GM19239 (cell line): Measurements from ENCODE around the gene HOTAIR.

ENCODE experiments used
- DNase-seq: peaks from one replicate; pipeline ENCODE4 v3.0.0; 2011; ENCODE audit warnings: low spot score; ENCODE audit not compliant: insufficient read length
- FAIRE-seq: peaks from 2 replicates; lab custom pipeline; 2011; peaks lifted over from hg19 to GRCh38; lab: Jason Lieb, UNC

The HOTAIR gene

GRCh38 chr12:53951577-53952334 lies 23.0 kb downstream of the HOTAIR start:
- DNase-seq = no peak
- FAIRE-seq = no peak

- DNase-seq (no peak), FAIRE-seq (no peak)
Measured at GRCh38 chr12:53950789-53951576, 23.8 kb downstream of the HOTAIR start.

GRCh38 chr12:53950437-53950773 lies 24.3 kb downstream of the HOTAIR start:
- DNase-seq = no peak
- no peak for FAIRE-seq

- no peak for FAIRE-seq
- no peak for DNase-seq
Measured at GRCh38 chr12:53949631-53950436, 24.9 kb downstream of the HOTAIR start.

GRCh38 chr12:53948650-53949593 lies 25.8 kb downstream of the HOTAIR start:
- FAIRE-seq = no peak
- no peak for DNase-seq

GRCh38 chr12:53947743-53948142 lies 27.0 kb downstream of the HOTAIR start:
- FAIRE-seq (no peak), DNase-seq (no peak)

GRCh38 chr12:53944907-53945847 lies 29.6 kb downstream of the HOTAIR start:
- FAIRE-seq (no peak), DNase-seq (no peak)

GRCh38 chr12:53944209-53944608 lies 30.5 kb downstream of the HOTAIR start:
- DNase-seq (no peak), FAIRE-seq (no peak)

- FAIRE-seq (no peak), DNase-seq (no peak)
Measured at GRCh38 chr12:53942467-53942997, 32.2 kb downstream of the HOTAIR start.

GRCh38 chr12:53941750-53942149 lies 33.0 kb downstream of the HOTAIR start:
- FAIRE-seq (no peak), DNase-seq (no peak)

- FAIRE-seq (no peak), DNase-seq (no peak)
Measured at GRCh38 chr12:53941187-53941586, 33.6 kb downstream of the HOTAIR start.

GRCh38 chr12:53940443-53941014 lies 34.2 kb downstream of the HOTAIR start:
- DNase-seq (no peak), FAIRE-seq (no peak)

GRCh38 chr12:53939141-53940108 lies 35.3 kb downstream of the HOTAIR start:
- no peak for DNase-seq

GRCh38 chr12:53938326-53939140 lies 36.2 kb downstream of the HOTAIR start, which contains the start of gene HOXC13:
Gene HOXC13, plus strand, starts transcription at chr12:53938831. Its CDS starts 76 bp downstream, at chr12:53938907.
- DNase-seq (no peak), FAIRE-seq (no peak)

More at GRCh38 chr12:53939141-53940108, 35.3 kb downstream of the HOTAIR start:
- no peak for FAIRE-seq

GRCh38 chr12:53937596-53938325 lies 37.0 kb downstream of the HOTAIR start:
- DNase-seq (no peak), FAIRE-seq (no peak)
